NT2/D1 (cell line): Measurements from ENCODE around the gene KIF26A.

Source experiments
- SUZ12 ChIP-seq: IDR thresholded peaks from 2 replicates; pipeline ENCODE4 v1.6.1; 2011; ENCODE audit not compliant: insufficient read length, insufficient read depth; ENCODE audit errors: extremely low read depth
- YY1 ChIP-seq: IDR thresholded peaks from 2 replicates; pipeline ENCODE4 v1.6.1; 2011; ENCODE audit not compliant: insufficient read length, insufficient read depth
- ZNF274 ChIP-seq: IDR thresholded peaks from 2 replicates; pipeline ENCODE4 v1.6.1; 2011; ENCODE audit warnings: mild to moderate bottlenecking, low read depth, low read length

- TF ChIP-seq SUZ12 (no peak), YY1 (no peak), ZNF274 (no peak)
These were observed 39.0 kb downstream of the KIF26A start for GRCh38 chr14:104177411-104177810.
